K562 (cell line): ENCODE measurements around the gene MOG. TPM values are rescaled to one million over a fixed set of nuclear protein-coding genes. Genes with fewer than 3 reads are reported as not detected.

Source experiments
- BDP1 ChIP-seq: IDR thresholded peaks from 3 replicates; pipeline ENCODE4 v1.6.1; 2011; ENCODE audit not compliant: insufficient read length, insufficient read depth
- BRD4 ChIP-seq: fragments of 200-600 bp; sonication (generic); IDR thresholded peaks from 2 replicates; pipeline ENCODE4 v1.6.1; 2017; ENCODE audit warnings: inconsistent platforms
- EHMT2 ChIP-seq: fragments of 450-650 bp; IDR thresholded peaks from 2 replicates; pipeline ENCODE4 v1.6.1; 2018; ENCODE audit warnings: antibody characterized with exemption
- ESRRA ChIP-seq: fragments of 450-650 bp; IDR thresholded peaks from 2 replicates; pipeline ENCODE4 v1.6.1; 2014; ENCODE audit warnings: low read depth, mild to moderate bottlenecking, moderate library complexity, borderline replicate concordance
- FOXM1 ChIP-seq, 2 experiments: fragments of 450-650 bp in 1 of 2; sonication (generic) in 1 of 2; formaldehyde crosslinking in 1 of 2; IDR thresholded peaks; 2 replicates each; pipeline versions ENCODE4 v1.6.1 to v1.9.0; 2017 to 2022; ENCODE audit warnings: low read depth in 2 of 2, mild to moderate bottlenecking in 2 of 2, missing genetic modification reagents in 1 of 2, moderate library complexity in 1 of 2
- HNRNPK ChIP-seq: fragments of 200-400 bp; formaldehyde crosslinking; IDR thresholded peaks from one replicate; pipeline ENCODE4 v1.6.1; 2018; ENCODE audit warnings: mild to moderate bottlenecking, low read depth, low read length; ENCODE audit not compliant: poor library complexity, severe bottlenecking
- NCOA1 ChIP-seq: fragments of 450-650 bp; IDR thresholded peaks from 2 replicates; pipeline ENCODE4 v1.6.1; 2016; ENCODE audit warnings: low read depth
- NFATC3 ChIP-seq: fragments of 450-650 bp; IDR thresholded peaks from 2 replicates; pipeline ENCODE4 v1.6.1; 2017; ENCODE audit warnings: mild to moderate bottlenecking
- SIN3A ChIP-seq, 2 experiments: fragments of 150-350 bp in 1 of 2; IDR thresholded peaks; 2 replicates each; pipeline ENCODE4 v1.6.1; 2011 to 2016; ENCODE audit warnings: borderline replicate concordance in 2 of 2, low read depth in 2 of 2, low read length in 2 of 2, mild to moderate bottlenecking in 2 of 2, moderate library complexity in 2 of 2; ENCODE audit not compliant: control insufficient read depth in 1 of 2
- ZNF584 ChIP-seq: fragments of 200-800 bp; sonication (Bioruptor generic); IDR thresholded peaks from 2 replicates; pipeline ENCODE4 v1.6.1; 2016; ENCODE audit warnings: low read depth, mild to moderate bottlenecking, missing genetic modification characterization, missing compliant biosample characterization
- ZNF695 ChIP-seq: fragments of 450-650 bp; formaldehyde crosslinking; IDR thresholded peaks from 2 replicates; pipeline ENCODE4 v1.4.0; 2020; ENCODE audit warnings: mild to moderate bottlenecking, moderate library complexity
- ZNF785 ChIP-seq: fragments of 250-450 bp; sonication (Bioruptor Pico); IDR thresholded peaks from 2 replicates; pipeline ENCODE4 v1.4.0; 2020; ENCODE audit warnings: mild to moderate bottlenecking
- polyA plus RNA-seq, 8 experiments: library from polyadenylated mRNA; depleted of rRNA in 4 of 8; stranded (reverse) in 5 of 8; unstranded in 3 of 8; fragments of >200 nt; fragmentation: Nextera tagmentation in 2 of 8; fragmentation: Illumina TruSeq in 1 of 8; extraction: Ambion mirVana in 2 of 8; extraction: Trizol in 1 of 8; gene quantifications; 2 replicates each; pipeline versions ENCODE4 v1.2.1 to v1.2.3, GENCODE V29; 2011 to 2014; ENCODE audit warnings: inconsistent platforms in 1 of 8, missing spikeins in 1 of 8
- total RNA-seq, 7 experiments: library from RNA; depleted of rRNA in 6 of 7; stranded (reverse); fragments of >200 nt in 6 of 7; fragmentation: Illumina TruSeq in 2 of 7; extraction: Trizol in 2 of 7; gene quantifications; 2 replicates each; pipeline versions ENCODE4 v1.2.1 to v1.2.3, GENCODE V29; 2011 to 2021; ENCODE audit warnings: low replicate concordance in 1 of 7
- TF ChIP-seq, protein P1 (sequence below): fragments of 150-350 bp; conservative IDR thresholded peaks from 2 replicates; pipeline ENCODE4 v1.6.1; 2014; ENCODE audit warnings: low read length
- TF ChIP-seq, protein P2 (sequence below): fragments of 250-450 bp; sonication (Bioruptor Pico); IDR thresholded peaks from 2 replicates; pipeline ENCODE4 v1.8.0; 2022; ENCODE audit warnings: moderate library complexity, mild to moderate bottlenecking, inconsistent platforms
- TF ChIP-seq, protein P3 (sequence below): sonication (generic); formaldehyde crosslinking; IDR thresholded peaks from 2 replicates; pipeline ENCODE4 v1.8.0; 2022; ENCODE audit warnings: mild to moderate bottlenecking, missing genetic modification reagents
- TF ChIP-seq, protein P4 (sequence below): fragments of 450-650 bp; IDR thresholded peaks from 2 replicates; pipeline ENCODE4 v1.6.1; 2018; ENCODE audit not compliant: partially characterized antibody

MOG gene
- total and polyA plus RNA-seq, 9 of the 15 experiments (the other 6 are each of a cell fraction or from before 2014, with no cell fraction given), result not detected

DNA sequence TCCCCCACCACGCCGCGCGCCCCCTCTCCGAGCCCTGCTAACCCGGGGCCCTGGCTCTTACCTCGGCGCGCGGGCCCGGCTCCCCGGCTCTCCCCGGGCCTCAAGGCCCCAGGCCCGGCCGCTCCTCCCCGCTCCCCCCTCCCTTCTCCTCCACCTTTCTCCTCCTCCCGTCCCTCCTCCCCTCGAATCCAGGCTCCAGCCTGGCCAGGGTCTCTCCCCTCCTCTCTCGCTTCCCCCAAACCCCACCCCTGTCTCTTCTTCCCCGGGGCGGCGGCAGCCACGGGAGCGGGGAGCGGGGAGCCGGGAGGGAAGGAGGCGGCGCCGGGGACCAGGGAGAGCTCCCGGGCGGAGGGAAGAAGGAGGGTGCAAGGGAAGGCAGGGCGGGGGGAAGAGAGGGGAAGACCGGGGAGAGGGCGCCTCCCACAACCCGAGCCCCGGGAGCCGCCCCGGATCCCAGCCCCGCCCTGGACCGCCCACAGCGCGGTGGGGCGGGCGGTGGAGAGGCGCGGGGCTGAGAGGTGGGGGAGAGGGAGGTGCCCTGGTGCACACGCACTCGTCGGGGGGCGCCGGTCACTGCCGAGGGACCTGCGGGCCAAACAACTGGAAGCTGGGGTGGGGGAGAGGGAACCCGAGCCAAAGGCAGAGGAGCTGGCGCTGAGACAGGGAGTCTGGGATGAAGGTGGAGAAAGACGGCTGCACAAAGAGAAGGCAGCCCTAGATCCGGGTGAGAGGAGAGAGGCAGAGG is 23.9 kb upstream of the MOG start, which contains the start of gene GABBR1 (continued):
- TF ChIP-seq, protein P1, sequence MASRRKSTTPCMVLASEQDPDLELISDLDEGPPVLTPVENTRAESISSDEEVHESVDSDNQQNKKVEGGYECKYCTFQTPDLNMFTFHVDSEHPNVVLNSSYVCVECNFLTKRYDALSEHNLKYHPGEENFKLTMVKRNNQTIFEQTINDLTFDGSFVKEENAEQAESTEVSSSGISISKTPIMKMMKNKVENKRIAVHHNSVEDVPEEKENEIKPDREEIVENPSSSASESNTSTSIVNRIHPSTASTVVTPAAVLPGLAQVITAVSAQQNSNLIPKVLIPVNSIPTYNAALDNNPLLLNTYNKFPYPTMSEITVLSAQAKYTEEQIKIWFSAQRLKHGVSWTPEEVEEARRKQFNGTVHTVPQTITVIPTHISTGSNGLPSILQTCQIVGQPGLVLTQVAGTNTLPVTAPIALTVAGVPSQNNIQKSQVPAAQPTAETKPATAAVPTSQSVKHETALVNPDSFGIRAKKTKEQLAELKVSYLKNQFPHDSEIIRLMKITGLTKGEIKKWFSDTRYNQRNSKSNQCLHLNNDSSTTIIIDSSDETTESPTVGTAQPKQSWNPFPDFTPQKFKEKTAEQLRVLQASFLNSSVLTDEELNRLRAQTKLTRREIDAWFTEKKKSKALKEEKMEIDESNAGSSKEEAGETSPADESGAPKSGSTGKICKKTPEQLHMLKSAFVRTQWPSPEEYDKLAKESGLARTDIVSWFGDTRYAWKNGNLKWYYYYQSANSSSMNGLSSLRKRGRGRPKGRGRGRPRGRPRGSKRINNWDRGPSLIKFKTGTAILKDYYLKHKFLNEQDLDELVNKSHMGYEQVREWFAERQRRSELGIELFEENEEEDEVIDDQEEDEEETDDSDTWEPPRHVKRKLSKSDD, result no peak
- TF ChIP-seq BRD4 (no peak), SIN3A (IDR thresholded peaks at IDR 0.05; ENCODE audit: borderline replicate concordance in 2 of 2, control insufficient read depth in 1 of 2, low read depth in 2 of 2, low read length in 2 of 2) (peak in 1 of 2 experiments; percentile 35; a peak in 1 of 4 replicates), NFATC3 (no peak), HNRNPK (peak; percentile 85), BDP1 (no peak), NCOA1 (0 out of 2 replicates have a peak, but pooled peaks have one; percentile 7), ZNF785 (CRISPR knock-in tag) (no peak), FOXM1 (IDR thresholded peaks at IDR 0.05; ENCODE audit: low read depth) (no peak), FOXM1 (CRISPR knock-in tag; IDR thresholded peaks at IDR 0.05; ENCODE audit: low read depth) (0 out of 2 replicates have a peak, but pooled peaks have one; percentile 4), ZNF584 (no peak), EHMT2 (peak; percentile 50; the same call in 1 of the 2 replicates), ESRRA (no peak), ZNF695 (CRISPR knock-in tag) (no peak)
- TF ChIP-seq, protein P2, sequence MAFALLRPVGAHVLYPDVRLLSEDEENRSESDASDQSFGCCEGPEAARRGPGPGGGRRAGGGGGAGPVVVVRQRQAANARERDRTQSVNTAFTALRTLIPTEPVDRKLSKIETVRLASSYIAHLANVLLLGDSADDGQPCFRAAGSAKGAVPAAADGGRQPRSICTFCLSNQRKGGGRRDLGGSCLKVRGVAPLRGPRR (CRISPR knock-in tag), result no peak
- TF ChIP-seq, protein P3, sequence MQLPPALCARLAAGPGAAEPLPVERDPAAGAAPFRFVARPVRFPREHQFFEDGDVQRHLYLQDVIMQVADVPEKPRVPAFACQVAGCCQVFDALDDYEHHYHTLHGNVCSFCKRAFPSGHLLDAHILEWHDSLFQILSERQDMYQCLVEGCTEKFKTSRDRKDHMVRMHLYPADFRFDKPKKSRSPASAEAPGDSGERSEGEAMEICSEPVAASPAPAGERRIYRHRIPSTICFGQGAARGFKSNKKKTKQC, result no peak
- TF ChIP-seq, protein P4, sequence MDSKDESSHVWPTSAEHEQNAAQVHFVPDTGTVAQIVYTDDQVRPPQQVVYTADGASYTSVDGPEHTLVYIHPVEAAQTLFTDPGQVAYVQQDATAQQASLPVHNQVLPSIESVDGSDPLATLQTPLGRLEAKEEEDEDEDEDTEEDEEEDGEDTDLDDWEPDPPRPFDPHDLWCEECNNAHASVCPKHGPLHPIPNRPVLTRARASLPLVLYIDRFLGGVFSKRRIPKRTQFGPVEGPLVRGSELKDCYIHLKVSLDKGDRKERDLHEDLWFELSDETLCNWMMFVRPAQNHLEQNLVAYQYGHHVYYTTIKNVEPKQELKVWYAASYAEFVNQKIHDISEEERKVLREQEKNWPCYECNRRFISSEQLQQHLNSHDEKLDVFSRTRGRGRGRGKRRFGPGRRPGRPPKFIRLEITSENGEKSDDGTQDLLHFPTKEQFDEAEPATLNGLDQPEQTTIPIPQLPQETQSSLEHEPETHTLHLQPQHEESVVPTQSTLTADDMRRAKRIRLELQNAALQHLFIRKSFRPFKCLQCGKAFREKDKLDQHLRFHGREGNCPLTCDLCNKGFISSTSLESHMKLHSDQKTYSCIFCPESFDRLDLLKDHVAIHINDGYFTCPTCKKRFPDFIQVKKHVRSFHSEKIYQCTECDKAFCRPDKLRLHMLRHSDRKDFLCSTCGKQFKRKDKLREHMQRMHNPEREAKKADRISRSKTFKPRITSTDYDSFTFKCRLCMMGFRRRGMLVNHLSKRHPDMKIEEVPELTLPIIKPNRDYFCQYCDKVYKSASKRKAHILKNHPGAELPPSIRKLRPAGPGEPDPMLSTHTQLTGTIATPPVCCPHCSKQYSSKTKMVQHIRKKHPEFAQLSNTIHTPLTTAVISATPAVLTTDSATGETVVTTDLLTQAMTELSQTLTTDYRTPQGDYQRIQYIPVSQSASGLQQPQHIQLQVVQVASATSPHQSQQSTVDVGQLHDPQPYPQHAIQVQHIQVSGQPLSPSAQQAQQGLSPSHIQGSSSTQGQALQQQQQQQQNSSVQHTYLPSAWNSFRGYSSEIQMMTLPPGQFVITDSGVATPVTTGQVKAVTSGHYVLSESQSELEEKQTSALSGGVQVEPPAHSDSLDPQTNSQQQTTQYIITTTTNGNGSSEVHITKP, result peak; percentile 24
